H9 (cell line): ENCODE data around the gene CCL8. TPM values are rescaled to one million over a fixed set of nuclear protein-coding genes. Genes with fewer than 3 reads are reported as not detected.
A peak's percentile ranks its signal among the peaks of the same experiment; 100 is the strongest.

Experiments
- DNase-seq: peaks from one replicate; pipeline ENCODE4 v3.0.0-alpha.2; 2017
- H2AFZ ChIP-seq: one replicate; pipeline ENCODE4 v1.6.1; 2013; ENCODE audit warnings: mild to moderate bottlenecking, low read length, control low read depth, moderate library complexity
- H2AK5ac ChIP-seq: 2 replicates; pipeline ENCODE4 v1.6.1; 2013; ENCODE audit warnings: low read length, control low read depth, mixed read lengths; ENCODE audit not compliant: insufficient read length
- H2BK120ac ChIP-seq: one replicate; pipeline ENCODE4 v1.6.1; 2013; ENCODE audit warnings: low read depth, mild to moderate bottlenecking, low read length, control low read depth, inconsistent platforms; ENCODE audit not compliant: poor library complexity, severe bottlenecking
- H2BK12ac ChIP-seq: 2 replicates; pipeline ENCODE4 v1.6.1; 2013; ENCODE audit warnings: low read length, control low read depth, mixed read lengths, low read depth; ENCODE audit not compliant: insufficient read length
- H2BK15ac ChIP-seq: 2 replicates; pipeline ENCODE4 v1.6.1; 2013; ENCODE audit warnings: low read depth, low read length, control low read depth
- H2BK20ac ChIP-seq: one replicate; pipeline ENCODE4 v1.6.1; 2013; ENCODE audit warnings: low read depth, mild to moderate bottlenecking, low read length, control low read depth, inconsistent platforms; ENCODE audit not compliant: poor library complexity, severe bottlenecking
- H2BK5ac ChIP-seq: 2 replicates; pipeline ENCODE4 v1.6.1; 2013; ENCODE audit warnings: low read length, control low read depth, mixed read lengths; ENCODE audit not compliant: insufficient read length
- H3K14ac ChIP-seq: 2 replicates; pipeline ENCODE4 v1.6.1; 2013; ENCODE audit warnings: low read length, control low read depth; ENCODE audit not compliant: insufficient read depth
- H3K18ac ChIP-seq: 2 replicates; pipeline ENCODE4 v1.6.1; 2013; ENCODE audit warnings: low read depth, mild to moderate bottlenecking, mixed read lengths, low read length, control low read depth; ENCODE audit not compliant: insufficient read length
- H3K23ac ChIP-seq: 2 replicates; pipeline ENCODE4 v1.6.1; 2013; ENCODE audit warnings: low read length, control low read depth, mixed read lengths, low read depth; ENCODE audit not compliant: insufficient read length
- H3K23me2 ChIP-seq: 2 replicates; pipeline ENCODE4 v1.6.1; 2013; ENCODE audit warnings: low read depth, mild to moderate bottlenecking, mixed read lengths, low read length, control low read depth; ENCODE audit not compliant: insufficient read length, poor library complexity, severe bottlenecking
- H3K27ac ChIP-seq: 2 replicates; pipeline ENCODE4 v1.5.1; 2013; ENCODE audit warnings: low read length, control low read depth, mixed read lengths, low read depth; ENCODE audit not compliant: insufficient read length
- H3K27me3 ChIP-seq: 2 replicates; pipeline ENCODE4 v1.6.1; 2013; ENCODE audit warnings: low read length, control low read depth, inconsistent platforms; ENCODE audit not compliant: insufficient read depth
- H3K4ac ChIP-seq: 2 replicates; pipeline ENCODE4 v1.6.1; 2013; ENCODE audit warnings: low read depth, mild to moderate bottlenecking, control low read depth, inconsistent platforms, low read length, moderate library complexity
- H3K4me1 ChIP-seq: 2 replicates; pipeline ENCODE4 v1.6.1; 2013; ENCODE audit warnings: low read length, control low read depth, inconsistent platforms; ENCODE audit not compliant: insufficient read depth
- H3K4me2 ChIP-seq: 2 replicates; pipeline ENCODE4 v1.6.1; 2013; ENCODE audit warnings: low read length, control low read depth, mixed read lengths; ENCODE audit not compliant: insufficient read length, insufficient read depth
- H3K56ac ChIP-seq: 2 replicates; pipeline ENCODE4 v1.6.1; 2013; ENCODE audit warnings: low read depth, mild to moderate bottlenecking, mixed read lengths, low read length, control low read depth; ENCODE audit not compliant: insufficient read length
- H3K79me1 ChIP-seq: 2 replicates; pipeline ENCODE4 v1.6.1; 2013; ENCODE audit warnings: low read depth, mild to moderate bottlenecking, moderate library complexity, low read length, control low read depth, inconsistent platforms; ENCODE audit not compliant: insufficient read depth, poor library complexity, severe bottlenecking
- H3K79me2 ChIP-seq: 2 replicates; pipeline ENCODE4 v1.6.1; 2013; ENCODE audit warnings: low read length, control low read depth, inconsistent platforms; ENCODE audit not compliant: insufficient read depth
- H3K9ac ChIP-seq: 2 replicates; pipeline ENCODE4 v1.6.1; 2013; ENCODE audit warnings: low read length, control low read depth, mixed read lengths; ENCODE audit not compliant: insufficient read length; ENCODE audit errors: extremely low read depth
- H3K9me3 ChIP-seq: one replicate; pipeline ENCODE4 v1.6.1; 2013; ENCODE audit warnings: low read depth, low read length, inconsistent platforms; ENCODE audit not compliant: control insufficient read depth
- H3T11ph ChIP-seq: one replicate; pipeline ENCODE4 v1.6.1; 2013; ENCODE audit warnings: mild to moderate bottlenecking, low read length, control low read depth, inconsistent platforms
- H4K20me1 ChIP-seq: one replicate; pipeline ENCODE4 v1.6.1; 2013; ENCODE audit not compliant: control insufficient read depth, insufficient read length, insufficient read depth
- H4K5ac ChIP-seq: 2 replicates; pipeline ENCODE4 v1.6.1; 2013; ENCODE audit warnings: low read depth, mild to moderate bottlenecking, mixed read lengths, low read length, control low read depth; ENCODE audit not compliant: insufficient read length
- H4K8ac ChIP-seq: replicated peaks from 2 replicates; pipeline ENCODE4 v1.6.1; 2013; ENCODE audit warnings: low read length, control low read depth, mixed read lengths, low read depth; ENCODE audit not compliant: insufficient read length
- H4K91ac ChIP-seq: 2 replicates; pipeline ENCODE4 v1.6.1; 2013; ENCODE audit warnings: low read depth, mild to moderate bottlenecking, moderate library complexity, mixed read lengths, low read length, control low read depth; ENCODE audit not compliant: insufficient read length
- H3K27ac Mint-ChIP-seq, 3 experiments: 2 replicates in 2 of 3; 3 replicates in 1 of 3; pipeline ENCODE4 v1.8.0; 2020 to 2021; ENCODE audit warnings: mixed read lengths in 3 of 3, mild to moderate bottlenecking in 1 of 3, moderate library complexity in 1 of 3
- H3K27me3 Mint-ChIP-seq: 2 replicates; pipeline ENCODE4 v1.8.0; 2021; ENCODE audit warnings: low read depth, mild to moderate bottlenecking, moderate library complexity, mixed read lengths
- H3K36me3 Mint-ChIP-seq, 3 experiments: 2 replicates in 2 of 3; 3 replicates in 1 of 3; pipeline ENCODE4 v1.8.0; 2020 to 2021; ENCODE audit warnings: low read depth in 3 of 3, mixed read lengths in 3 of 3; ENCODE audit not compliant: insufficient read depth in 1 of 3
- H3K4me1 Mint-ChIP-seq, 2 experiments: 2 replicates each; pipeline ENCODE4 v1.8.0; 2020; ENCODE audit warnings: mixed read lengths in 2 of 2
- H3K4me3 Mint-ChIP-seq, 2 experiments: 2 replicates in 1 of 2; 3 replicates in 1 of 2; pipeline ENCODE4 v1.8.0; 2020 to 2021; ENCODE audit warnings: mild to moderate bottlenecking in 2 of 2, mixed read lengths in 2 of 2, moderate library complexity in 1 of 2
- H3K9me3 Mint-ChIP-seq, 2 experiments: 2 replicates in 1 of 2; 3 replicates in 1 of 2; pipeline ENCODE4 v1.8.0; 2020; ENCODE audit warnings: mild to moderate bottlenecking in 2 of 2, mixed read lengths in 2 of 2, moderate library complexity in 1 of 2
- CTCF ChIP-seq: fragments of 200-600 bp; sonication (generic); conservative IDR thresholded peaks from 3 replicates; pipeline ENCODE4 v1.8.0; 2021; ENCODE audit warnings: antibody characterized with exemption, mild to moderate bottlenecking
- WGBS: extraction: QIAGEN DNeasy Blood & Tissue Kit; methylation state at CpG from one replicate; pipeline ENCODE4 v1.1.7; 2013; ENCODE audit warnings: missing lambda C conversion rate, low lambda C conversion rate, mixed read lengths; ENCODE audit not compliant: insufficient read length; ENCODE audit errors: extremely low coverage; 5-methylcytosine and 5-hydroxymethylcytosine counted together
- total RNA-seq: library from RNA; stranded (reverse); gene quantifications from 2 replicates; pipeline ENCODE4 v1.2.1, GENCODE V29; 2021

Gene CCL8
- total RNA-seq, 1 experiment from 2014 or later, result not detected

GRCh38 chr17:34366010-34366409 lies 46.8 kb downstream of the CCL8 start:
- Histone ChIP-seq H3K4me1 (no peaks in the 10 kb centered on the region), H3K79me2 (no peaks in the 10 kb centered on the region), H3K9ac (no peak overlapping the region), H4K8ac (no peak overlapping the region), H3T11ph (no peak overlapping the region), H3K27me3 (no peaks in the 10 kb centered on the region), H2BK5ac (no peak overlapping the region), H3K9me3 (no peaks in the 10 kb centered on the region), H3K79me1 (no peaks in the 10 kb centered on the region), H3K18ac (no peak overlapping the region), H3K14ac (no peak overlapping the region), H3K23ac (no peak overlapping the region), H2BK20ac (no peak overlapping the region), H3K23me2 (no peaks in the 10 kb centered on the region), H3K56ac (no peak overlapping the region), H2AK5ac (no peak overlapping the region), H2AFZ (no peak overlapping the region), H3K4me2 (no peak overlapping the region), H4K5ac (no peak overlapping the region), H3K4ac (no peak overlapping the region), H4K91ac (no peak overlapping the region), H3K27ac (no peak overlapping the region), H4K20me1 (no peaks in the 10 kb centered on the region), H2BK12ac (no peak overlapping the region), H2BK120ac (no peak overlapping the region), H2BK15ac (no peak overlapping the region)
- H3K36me3 Mint-ChIP-seq, result no peaks in the 10 kb centered on the region
- no peak overlapping the region for H3K27ac Mint-ChIP-seq
- H3K4me3 Mint-ChIP-seq, result no peak overlapping the region
- peaks cover 10 to 21% of the 10 kb centered on the region in 2 experiments; a peak in 3 of 4 replicates for H3K4me1 Mint-ChIP-seq
- no CpG with 5 or more reads among the region's 1 CpG for WGBS
- peak; percentile 24 for DNase-seq
- no peaks in the 10 kb centered on the region for H3K9me3 Mint-ChIP-seq
- peaks cover 21% of the 10 kb centered on the region for H3K27me3 Mint-ChIP-seq
- no peak for TF ChIP-seq CTCF
